NB4 (cell line): ENCODE measurements around the gene CLGN.

Experiments
- CTCF ChIP-seq: IDR thresholded peaks from one replicate; pipeline ENCODE4 v1.5.1; 2012; ENCODE audit warnings: low read depth, low read length
- POLR2A ChIP-seq: IDR thresholded peaks from 2 replicates; pipeline ENCODE4 v1.6.1; 2011; ENCODE audit warnings: mild to moderate bottlenecking; ENCODE audit not compliant: insufficient read length; ENCODE audit errors: extremely low read depth

- peak; percentile 6 for TF ChIP-seq CTCF
- no peak for TF ChIP-seq POLR2A
These were observed 790 bp downstream of the CLGN start for GRCh38 chr4:140426610-140427105.
